ENCODE results near the gene YIF1A.
"Not testable (repeated sequence)": the region's sequence is repeated elsewhere in the genome, so short reads cannot be mapped to it uniquely, and the experiment has no call there.

The YIF1A gene

DNA sequence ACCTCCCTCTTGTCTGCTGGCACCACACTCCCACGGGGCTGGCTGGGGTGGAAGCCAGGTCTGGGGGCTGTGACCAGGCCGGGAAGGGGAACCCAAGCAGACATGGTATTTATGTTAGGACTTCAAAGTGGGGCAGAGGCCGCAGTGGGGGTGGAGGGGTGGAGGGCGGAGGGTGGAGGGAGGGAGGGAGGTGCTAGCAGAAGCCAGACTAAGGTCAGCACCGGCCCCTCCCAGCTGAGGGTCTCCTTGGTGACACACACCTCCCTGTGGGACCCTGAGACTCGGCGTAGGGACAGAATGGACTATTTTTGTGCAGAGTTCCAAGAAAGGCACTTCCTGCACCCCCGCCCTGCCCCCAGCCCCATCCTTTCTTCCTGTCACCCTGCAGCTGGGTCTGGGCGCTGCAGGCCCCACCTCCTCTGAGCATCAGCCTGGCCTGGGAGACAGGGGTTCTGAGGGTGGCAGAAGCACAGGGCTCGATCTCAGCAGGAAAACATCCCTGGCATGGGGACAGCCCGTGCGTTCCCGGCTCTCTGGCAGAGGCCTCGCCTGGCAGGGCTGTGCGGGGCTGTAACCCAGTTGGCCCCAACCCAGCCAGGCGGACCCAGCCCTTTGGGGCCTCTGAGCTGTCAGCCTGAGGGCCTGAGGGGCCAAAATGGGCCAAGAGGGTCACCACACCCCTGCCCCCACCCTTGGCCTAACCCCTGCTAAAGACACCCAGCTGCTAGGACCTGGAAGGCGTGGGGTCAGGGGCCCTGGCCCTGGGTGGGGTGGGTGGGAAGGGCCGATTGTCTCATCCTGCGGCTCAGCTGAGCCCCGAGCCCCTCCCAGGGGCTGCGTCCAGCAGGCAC is 37.5 kb upstream of the YIF1A start:
- in situ Hi-C loops (cut with MboI; ENCODE audit: low sequenced_read_pairs) = no loop called here

GRCh38 chr11:66325263-66325671 is 36.3 kb upstream of the YIF1A start:
- in situ Hi-C loops (cut with MboI; ENCODE audit: low sequenced_read_pairs) = no loop called here

DNA sequence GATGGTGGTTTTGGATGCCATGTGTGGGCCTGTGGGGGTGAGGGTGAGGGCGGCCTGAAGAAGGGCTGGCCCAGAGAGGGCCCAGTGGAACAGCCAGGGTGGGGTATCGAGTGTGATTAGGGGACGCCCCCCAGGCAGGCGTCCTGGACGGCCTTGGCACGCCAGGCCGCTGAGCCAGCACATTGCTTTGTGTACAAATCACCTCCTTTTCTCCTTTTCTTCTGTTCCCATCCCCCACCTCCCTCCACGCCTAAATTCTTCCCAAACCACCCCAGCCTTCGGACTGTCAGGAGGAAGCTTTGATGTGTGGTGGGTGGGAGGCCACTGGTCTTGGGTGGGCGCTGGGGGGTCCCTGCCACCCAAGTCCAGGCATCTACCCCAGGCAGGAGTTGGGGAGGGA is 35.7 kb upstream of the YIF1A start:
- in situ Hi-C loops (cut with MboI; ENCODE audit: low sequenced_read_pairs) = no loop called here

GRCh38 chr11:66323684-66324083 is 34.7 kb upstream of the YIF1A start:
- in situ Hi-C loops (cut with MboI; ENCODE audit: low sequenced_read_pairs) = no loop called here

- in situ Hi-C loops (cut with MboI; ENCODE audit: low sequenced_read_pairs) = no loop called here
Observed at GRCh38 chr11:66322732-66323427, 33.9 kb upstream of the YIF1A start.

GRCh38 chr11:66321606-66322005 is 32.7 kb upstream of the YIF1A start:
- in situ Hi-C loops (cut with MboI; ENCODE audit: low sequenced_read_pairs) = no loop called here

- in situ Hi-C loops (cut with MboI; ENCODE audit: low sequenced_read_pairs) = not testable (repeated sequence)
Observed at GRCh38 chr11:66320748-66321147, 31.8 kb upstream of the YIF1A start.

DNA sequence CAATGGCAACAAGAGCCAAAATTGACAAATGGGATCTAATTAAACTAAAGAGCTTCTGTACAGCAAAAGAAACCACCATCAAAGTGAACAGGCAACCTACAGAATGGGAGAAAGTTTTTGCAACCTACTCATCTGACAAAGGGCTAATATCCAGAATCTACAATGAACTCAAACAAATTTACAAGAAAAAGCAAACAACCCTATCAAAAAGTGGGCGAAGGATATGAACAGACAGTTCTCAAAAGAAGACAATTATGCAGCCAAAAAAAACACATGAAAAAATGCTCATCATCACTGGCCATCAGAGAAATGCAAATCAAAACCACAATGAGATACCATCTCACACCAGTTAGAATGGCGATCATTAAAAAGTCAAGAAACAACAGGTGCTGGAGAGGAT is 31.3 kb upstream of the YIF1A start:
- in situ Hi-C loops (cut with MboI; ENCODE audit: low sequenced_read_pairs) = not testable (repeated sequence)

- in situ Hi-C loops (cut with MboI; ENCODE audit: low sequenced_read_pairs) = no loop called here
Observed at GRCh38 chr11:66318600-66318970, 29.6 kb upstream of the YIF1A start.

DNA sequence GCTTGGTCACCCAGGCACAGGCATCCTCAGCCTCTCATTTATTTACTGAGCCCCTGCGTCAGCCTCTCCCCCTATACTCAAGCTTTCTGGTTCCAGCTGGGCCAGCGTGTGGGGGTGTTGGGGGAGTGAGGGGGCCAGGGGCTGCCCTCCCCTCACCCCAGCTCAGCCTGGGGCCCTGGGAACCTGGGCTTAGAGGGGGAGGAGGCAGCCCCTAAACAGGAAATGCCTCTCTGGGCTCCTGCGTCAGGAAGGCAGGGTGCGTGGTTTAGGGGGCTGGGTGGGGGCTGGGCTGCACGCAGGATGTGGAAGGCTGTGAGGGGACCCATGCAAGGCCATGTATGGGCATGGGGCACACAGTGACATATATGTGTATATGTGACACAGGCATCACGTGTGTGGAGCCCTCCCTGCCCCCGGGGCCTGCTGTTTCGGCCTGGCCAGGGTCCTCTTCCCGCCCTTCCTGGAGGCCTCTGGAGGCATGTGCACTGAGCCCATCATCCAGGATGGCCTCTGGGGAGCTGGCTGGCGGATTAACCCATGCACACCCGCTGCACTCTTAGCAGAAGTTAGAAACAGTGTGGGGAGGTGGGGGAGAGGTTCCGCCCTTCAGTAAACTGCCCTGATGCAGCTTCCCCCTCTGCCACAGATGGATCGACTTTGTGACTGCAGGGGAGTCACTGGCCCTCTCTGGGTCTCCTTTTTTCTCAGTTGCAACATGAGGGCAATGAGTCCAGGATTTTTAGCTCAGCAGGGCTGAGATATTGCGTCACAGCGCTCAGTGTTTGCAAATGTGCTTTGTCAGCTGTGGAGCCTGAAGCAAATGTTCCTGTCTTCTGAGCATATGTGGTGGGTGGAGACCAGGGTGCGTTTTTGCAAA is 29.0 kb upstream of the YIF1A start:
- in situ Hi-C loops (cut with MboI; ENCODE audit: low sequenced_read_pairs) = no loop called here

- in situ Hi-C loops (cut with MboI; ENCODE audit: low sequenced_read_pairs) = no loop called here
Observed at GRCh38 chr11:66317322-66317722, 28.4 kb upstream of the YIF1A start.

GRCh38 chr11:66316849-66317251 is 27.9 kb upstream of the YIF1A start, which contains the start of gene CD248:
CD248 (minus strand) TSS chr11:66317044; CDS start chr11:66317027, 17 bp downstream.
- in situ Hi-C loops (cut with MboI; ENCODE audit: low sequenced_read_pairs) = no loop called here

DNA sequence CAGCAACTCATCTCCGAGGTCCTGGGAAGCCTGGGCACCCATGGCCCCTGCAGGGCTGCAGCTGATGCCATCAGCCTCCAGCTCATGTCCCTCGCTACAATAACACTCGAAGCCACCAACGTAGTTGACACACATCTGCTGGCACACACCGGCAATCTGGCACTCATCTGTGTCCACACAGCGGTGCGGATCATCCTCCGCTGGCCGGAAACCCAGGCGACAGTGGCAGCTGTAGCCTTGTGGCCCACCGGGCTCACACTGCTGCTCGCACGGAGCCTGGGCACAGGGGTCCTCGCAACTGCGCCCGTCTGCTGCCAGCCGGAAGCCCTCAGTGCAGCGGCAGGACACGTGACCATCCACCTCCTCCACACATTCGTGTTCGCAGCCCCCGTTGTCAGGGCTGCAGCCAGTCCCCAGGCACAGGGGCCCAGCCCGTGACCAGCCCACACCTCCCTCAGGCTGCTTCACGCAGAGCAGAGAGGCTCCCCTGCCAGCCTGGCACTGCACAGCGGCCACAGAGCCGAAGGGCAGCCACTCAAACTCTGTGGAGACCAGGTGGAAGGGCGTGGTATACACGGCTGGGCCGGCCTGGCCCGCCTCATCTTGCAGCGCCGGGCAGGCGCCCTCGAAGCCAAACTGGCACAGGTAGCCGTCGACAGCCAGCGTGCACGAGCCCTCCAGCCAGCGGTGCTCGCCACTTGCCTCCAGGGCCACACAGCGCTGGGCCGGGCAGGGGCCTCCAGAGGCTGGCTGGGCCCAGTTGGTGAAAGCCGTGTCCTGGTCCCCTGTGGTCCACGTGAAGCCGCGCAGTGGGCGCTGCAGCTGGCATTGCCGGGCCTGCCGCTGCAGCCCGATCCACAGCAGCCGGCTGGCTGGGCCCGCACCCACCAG is 27.2 kb upstream of the YIF1A start:
- in situ Hi-C loops (cut with MboI; ENCODE audit: low sequenced_read_pairs) = no loop called here

DNA sequence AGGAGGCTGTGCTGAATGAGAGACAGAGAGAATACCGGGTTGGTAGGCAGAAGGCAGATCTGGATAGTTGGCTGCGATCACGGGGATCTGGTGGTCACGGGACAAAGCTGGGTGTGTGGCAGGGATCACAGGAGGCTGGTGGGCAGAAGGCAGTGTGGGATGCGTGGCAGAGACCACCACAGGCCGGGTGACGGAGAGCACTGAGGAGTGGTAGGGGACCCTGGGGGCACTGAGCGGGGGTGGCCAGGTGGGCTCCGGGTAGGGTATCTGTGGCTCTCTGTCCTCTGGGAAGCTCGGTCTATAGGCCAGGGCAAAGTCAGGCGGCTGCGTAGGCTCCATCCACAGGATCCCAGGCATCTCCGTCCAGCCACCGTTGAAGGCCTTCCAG is 26.5 kb upstream of the YIF1A start:
- in situ Hi-C loops (cut with MboI; ENCODE audit: low sequenced_read_pairs) = no loop called here

DNA sequence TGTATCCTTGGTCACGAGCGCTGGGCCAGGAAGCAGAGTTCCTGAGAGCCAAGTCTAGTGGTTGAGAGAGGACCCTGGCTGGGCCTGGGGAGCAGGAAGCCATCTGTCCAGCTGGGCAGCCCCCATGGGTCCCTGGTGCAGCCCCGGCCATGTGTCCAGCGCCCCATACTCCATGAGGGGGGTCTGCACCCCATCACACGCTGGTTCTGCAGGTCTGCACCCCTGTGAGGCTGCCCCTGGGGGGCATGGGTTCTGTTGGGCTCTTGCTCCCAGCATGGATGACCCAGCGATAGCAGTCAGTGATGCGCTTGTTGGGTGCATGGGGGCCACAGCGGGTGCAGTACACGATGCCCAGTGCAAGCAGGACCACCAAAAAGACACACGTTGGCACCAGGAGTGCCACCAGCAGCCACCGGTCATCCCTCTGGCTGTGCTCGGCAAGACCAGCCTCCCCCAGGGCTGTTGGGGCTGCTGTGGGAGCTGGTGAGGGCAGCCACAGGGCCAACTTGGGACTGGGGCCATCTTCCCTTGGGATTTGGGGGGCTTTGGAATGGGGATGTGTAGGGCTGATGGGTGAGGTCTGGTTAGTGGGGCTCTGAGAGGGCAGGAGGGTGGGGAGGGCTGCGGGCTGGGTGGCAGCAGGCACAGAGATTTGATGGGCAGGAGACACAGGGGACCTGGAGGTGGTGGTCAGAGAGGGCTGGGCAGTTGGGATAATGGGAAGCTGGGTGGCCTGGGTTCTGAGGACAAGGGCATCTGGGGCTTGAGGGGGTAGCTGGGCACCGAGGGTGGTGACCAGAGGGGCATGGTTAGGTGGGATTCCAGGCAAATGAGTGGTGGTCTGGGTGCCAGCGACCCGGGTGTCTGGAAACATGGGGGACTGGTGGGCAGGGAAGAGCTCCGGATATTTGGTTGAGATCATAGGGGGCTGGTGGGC is 25.9 kb upstream of the YIF1A start:
- in situ Hi-C loops (cut with MboI; ENCODE audit: low sequenced_read_pairs) = no loop called here

- in situ Hi-C loops (cut with MboI; ENCODE audit: low sequenced_read_pairs) = no loop called here
Observed at GRCh38 chr11:66314186-66314501, 25.2 kb upstream of the YIF1A start.

DNA sequence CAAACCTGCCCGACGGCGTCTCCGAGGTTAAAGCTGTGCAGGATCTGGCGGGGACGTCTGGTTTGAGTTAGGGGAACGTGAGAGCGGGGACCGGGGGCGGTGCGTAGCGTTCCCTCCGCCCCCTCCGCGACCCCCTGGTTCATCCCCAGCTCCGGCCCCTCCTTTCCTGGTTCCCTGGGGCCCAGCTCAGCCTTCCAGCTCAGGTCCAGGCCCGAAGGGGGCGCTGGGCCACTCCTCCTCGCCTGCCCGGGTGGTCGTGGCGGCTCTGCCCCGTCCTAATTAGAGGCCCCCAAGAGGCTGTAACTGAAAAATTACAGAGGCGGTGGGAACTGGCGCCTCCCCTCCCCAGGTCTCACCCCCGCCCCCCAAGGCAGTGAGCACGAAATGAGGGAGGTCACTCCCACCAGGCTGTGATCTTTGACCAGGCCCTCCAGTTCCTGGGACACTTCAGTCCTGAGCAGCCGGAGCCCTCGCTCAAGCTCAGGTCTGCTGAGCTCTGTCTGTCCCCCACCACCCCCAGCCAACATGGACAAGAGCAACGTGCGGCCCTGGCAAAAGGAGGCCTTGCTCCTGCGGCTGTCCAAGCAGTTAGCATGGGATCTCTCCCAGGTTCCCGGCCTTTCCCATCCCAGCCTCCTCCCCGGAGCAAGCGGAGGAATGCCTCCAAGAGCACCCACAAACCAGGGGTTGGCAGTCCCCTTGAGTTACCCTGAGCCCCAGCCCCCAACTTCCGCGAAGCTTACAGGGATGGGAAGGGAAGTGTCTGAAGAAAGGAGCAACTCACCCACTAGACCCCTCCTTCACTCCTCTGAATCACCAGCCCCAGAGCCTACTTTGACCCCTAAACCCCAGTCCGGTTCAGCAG is 24.6 kb upstream of the YIF1A start:
- in situ Hi-C loops (cut with MboI; ENCODE audit: low sequenced_read_pairs) = no loop called here

- in situ Hi-C loops (cut with MboI; ENCODE audit: low sequenced_read_pairs) = no loop called here
Observed at GRCh38 chr11:66312549-66313320, 23.8 kb upstream of the YIF1A start.

All from hTERT RPE-1 (cell line).